ENCODE data around the gene INTS3. TPM values are rescaled to one million over a fixed set of nuclear protein-coding genes. Genes with fewer than 3 reads are reported as not detected.
A peak's percentile ranks its signal among the peaks of the same experiment; 100 is the strongest.

Gene INTS3
- total RNA-seq, 1 experiment from 2014 or later = 39.0 TPM

- H3K27ac Mint-ChIP-seq (ENCODE audit: unreplicated experiment) = peak overlapping the region; percentile 59
- no peaks in the 10 kb centered on the region for H3K4me1 Mint-ChIP-seq (ENCODE audit: low read depth, unreplicated experiment)
- H3K9me3 ChIP-seq = no peaks in the 10 kb centered on the region
- POLR2A ChIA-PET = interaction anchor here (0.6 to 1.8 kb wide), 10 partner anchors 8 to 445 kb away, joined by 3 to 11 read pairs (median 6); partner anchors contain the start of genes CHTOP, CREB3L4, INTS3 and RPS27
- TF ChIP-seq CTCF (IDR thresholded peaks at IDR 0.05; ENCODE audit: insufficient read depth in 1 of 2, low read depth in 1 of 2, low read length in 1 of 2, severe bottlenecking in 1 of 2, unreplicated experiment in 1 of 2) = no peak
- H3K4me1 ChIP-seq = peaks cover 11% of the 10 kb centered on the region
- H3K4me3 Mint-ChIP-seq (ENCODE audit: unreplicated experiment) = peak overlapping the region; percentile 82
- intact Hi-C loops (cut with micrococcal nuclease; ENCODE audit: unreplicated experiment) = loop anchor here (10.0 kb wide), 1 partner anchor 261 kb away; no protein-coding TSS in a partner anchor
- H3K36me3 ChIP-seq (ENCODE audit: control insufficient read depth, insufficient read depth, low read length) = peaks cover 3% of the 10 kb centered on the region; the same call in 1 of the 2 replicates
- peak; percentile 86 to 87 for DNase-seq
- no TSS peak for BruUV-seq (replicated peaks)
- H3K27me3 ChIP-seq (replicated peaks; ENCODE audit: control insufficient read depth, insufficient read depth, low read length) = no peaks in the 10 kb centered on the region
- peaks cover 29% of the 10 kb centered on the region for H3K36me3 Mint-ChIP-seq (ENCODE audit: insufficient read depth, unreplicated experiment)
- no peaks in the 10 kb centered on the region for H3K27me3 Mint-ChIP-seq (ENCODE audit: insufficient read depth, unreplicated experiment)
- peak overlapping the region; percentile 55 for H3K4me3 ChIP-seq (ENCODE audit: low read depth, low read length)
- CTCF ChIA-PET = interaction anchor here (0.6 to 2.4 kb wide), 9 partner anchors 17 to 269 kb away, joined by 3 to 7 read pairs (median 4); partner anchors contain the start of genes CREB3L4, INTS3 and S100A13
- H3K9me3 Mint-ChIP-seq (ENCODE audit: unreplicated experiment) = no peaks in the 10 kb centered on the region
These were observed 47.8 kb downstream of the INTS3 start for GRCh38 chr1:153775458-153776327.

GRCh38 chr1:153776352-153776751, 48.5 kb downstream of the INTS3 start:
- Histone ChIP-seq H3K27me3 (replicated peaks; ENCODE audit: control insufficient read depth, insufficient read depth, low read length) (no peaks in the 10 kb centered on the region), H3K9me3 (no peaks in the 10 kb centered on the region), H3K36me3 (ENCODE audit: control insufficient read depth, insufficient read depth, low read length) (peaks cover 3% of the 10 kb centered on the region; the same call in 1 of the 2 replicates), H3K4me1 (peaks cover 11% of the 10 kb centered on the region), H3K4me3 (ENCODE audit: low read depth, low read length) (peak overlapping the region; percentile 55)
- H3K4me1 Mint-ChIP-seq (ENCODE audit: low read depth, unreplicated experiment) = no peaks in the 10 kb centered on the region
- no peaks in the 10 kb centered on the region for H3K27me3 Mint-ChIP-seq (ENCODE audit: insufficient read depth, unreplicated experiment)
- no TSS peak for BruUV-seq (replicated peaks)
- intact Hi-C loops (cut with micrococcal nuclease; ENCODE audit: unreplicated experiment) = loop anchor here (10.0 kb wide), 1 partner anchor 262 kb away; no protein-coding TSS in a partner anchor
- no peaks in the 10 kb centered on the region for H3K9me3 Mint-ChIP-seq (ENCODE audit: unreplicated experiment)
- H3K27ac Mint-ChIP-seq (ENCODE audit: unreplicated experiment) = no peak overlapping the region
- H3K36me3 Mint-ChIP-seq (ENCODE audit: insufficient read depth, unreplicated experiment) = peaks cover 28% of the 10 kb centered on the region
- ChIA-PET CTCF (interaction anchor here (1.1 to 2.4 kb wide), 6 partner anchors 17 to 191 kb away, joined by 3 to 7 read pairs (median 5); partner anchors contain the start of genes CREB3L4, INTS3 and S100A13), POLR2A (interaction anchor here (0.6 to 1.8 kb wide), 6 partner anchors 48 to 444 kb away, joined by 4 to 11 read pairs (median 6); partner anchors contain the start of genes CHTOP, CREB3L4 and INTS3)
- DNase-seq = no peak
- no peak for TF ChIP-seq CTCF (IDR thresholded peaks at IDR 0.05; ENCODE audit: insufficient read depth in 1 of 2, low read depth in 1 of 2, low read length in 1 of 2, severe bottlenecking in 1 of 2, unreplicated experiment in 1 of 2)
- peak overlapping the region; percentile 82 for H3K4me3 Mint-ChIP-seq (ENCODE audit: unreplicated experiment)

- H3K27ac Mint-ChIP-seq (ENCODE audit: unreplicated experiment) = no peak overlapping the region
- H3K4me3 ChIP-seq (ENCODE audit: low read depth, low read length) = no peak overlapping the region
- H3K4me1 Mint-ChIP-seq (ENCODE audit: low read depth, unreplicated experiment) = no peaks in the 10 kb centered on the region
- peaks cover 1% of the 10 kb centered on the region; the same call in 1 of the 2 replicates for H3K36me3 ChIP-seq (ENCODE audit: control insufficient read depth, insufficient read depth, low read length)
- no peaks in the 10 kb centered on the region for H3K9me3 Mint-ChIP-seq (ENCODE audit: unreplicated experiment)
- BruUV-seq (replicated peaks) = no TSS peak
- no peaks in the 10 kb centered on the region for H3K9me3 ChIP-seq
- TF ChIP-seq CTCF (IDR thresholded peaks at IDR 0.05; ENCODE audit: insufficient read depth in 1 of 2, low read depth in 1 of 2, low read length in 1 of 2, severe bottlenecking in 1 of 2, unreplicated experiment in 1 of 2) = no peak
- peaks cover 28% of the 10 kb centered on the region for H3K36me3 Mint-ChIP-seq (ENCODE audit: insufficient read depth, unreplicated experiment)
- CTCF ChIA-PET = interaction anchor here (2.4 kb wide), 1 partner anchor 99 kb away, joined by 6 read pairs; no protein-coding TSS in a partner anchor
- H3K27me3 Mint-ChIP-seq (ENCODE audit: insufficient read depth, unreplicated experiment) = no peaks in the 10 kb centered on the region
- H3K4me1 ChIP-seq = peaks cover 11% of the 10 kb centered on the region
- DNase-seq = no peak
- intact Hi-C loops (cut with micrococcal nuclease; ENCODE audit: unreplicated experiment) = loop anchor here (10.0 kb wide), 1 partner anchor 262 kb away; no protein-coding TSS in a partner anchor
- peak overlapping the region; percentile 82 for H3K4me3 Mint-ChIP-seq (ENCODE audit: unreplicated experiment)
- no peaks in the 10 kb centered on the region for H3K27me3 ChIP-seq (replicated peaks; ENCODE audit: control insufficient read depth, insufficient read depth, low read length)
- POLR2A ChIA-PET = no interaction called here
These were observed 49.1 kb downstream of the INTS3 start for GRCh38 chr1:153776845-153777370.
